GM18498 (cell line): ENCODE results near the gene TSPAN5.
"Not testable (repeated sequence)": the region's sequence is repeated elsewhere in the genome, so short reads cannot be mapped to it uniquely, and the experiment has no call there.

Experiments
- ATAC-seq: cut with Tn5 transposase; IDR thresholded peaks from one replicate; pipeline ENCODE4 v1.9.1; 2021; ENCODE audit warnings: mild to moderate bottlenecking, moderate library complexity; ENCODE audit not compliant: unreplicated experiment

The TSPAN5 gene

DNA sequence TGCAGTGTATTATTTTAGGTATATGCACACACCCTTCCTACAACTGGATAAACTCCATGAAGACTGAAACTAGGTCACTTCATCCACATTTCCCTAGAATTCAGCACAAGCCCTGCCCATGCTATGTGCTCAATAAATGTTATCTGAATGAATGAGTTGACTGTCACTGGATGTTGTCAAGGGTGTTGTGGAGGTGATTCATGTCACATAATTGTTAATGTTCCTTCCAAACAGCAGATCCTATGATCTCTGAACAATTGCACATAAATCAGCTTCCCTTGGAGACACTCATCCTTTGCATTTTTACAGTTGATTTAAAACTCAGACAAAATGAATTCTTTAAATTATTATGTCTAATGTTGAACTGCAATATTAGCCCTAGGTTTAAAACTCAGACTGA lies 154.7 kb downstream of the TSPAN5 start:
- no peak for ATAC-seq

GRCh38 chr4:98502624-98503023 lies 155.8 kb downstream of the TSPAN5 start:
- ATAC-seq: no peak

- ATAC-seq: no peak
These were observed 156.4 kb downstream of the TSPAN5 start for GRCh38 chr4:98502031-98502430.

DNA sequence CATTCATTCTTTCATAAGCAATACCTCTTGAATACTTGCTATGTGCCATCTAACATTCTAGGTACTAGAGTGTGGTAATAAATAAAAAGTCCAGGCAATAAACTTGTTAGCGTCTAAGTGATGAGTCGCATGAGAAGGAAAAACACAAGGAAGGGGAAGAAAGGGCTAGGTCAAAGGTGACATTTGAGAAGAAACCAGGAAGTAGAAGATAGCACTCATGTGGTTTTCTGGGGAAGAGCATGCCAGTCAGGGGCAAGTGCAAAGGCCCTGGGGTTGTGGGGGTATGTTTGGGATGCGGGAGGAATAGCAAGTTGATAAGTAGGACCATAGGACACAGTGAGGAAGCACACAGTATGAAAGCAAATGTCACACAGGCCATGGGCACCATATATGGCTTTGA lies 157.0 kb downstream of the TSPAN5 start:
- no peak for ATAC-seq

DNA sequence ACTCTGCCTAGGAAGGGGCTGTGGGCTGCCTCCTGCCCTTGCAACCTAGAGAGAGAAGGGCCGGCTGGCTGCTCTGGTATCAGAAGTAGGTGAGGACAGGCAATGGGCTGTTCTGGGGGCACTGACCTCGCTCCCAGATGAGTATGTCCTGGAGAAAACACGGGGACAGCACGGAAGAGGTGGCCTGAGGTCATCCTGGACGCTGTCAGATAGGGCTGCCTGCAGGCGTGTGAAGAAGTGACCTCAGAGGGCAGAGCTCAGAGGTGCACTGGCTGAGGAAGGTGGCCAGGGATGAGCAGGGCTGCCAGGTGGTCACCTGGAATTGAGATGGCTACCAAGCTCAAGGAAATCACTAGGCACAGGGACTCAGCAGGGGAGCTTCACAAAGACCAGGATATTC lies 159.6 kb downstream of the TSPAN5 start:
- no peak for ATAC-seq

- no peak for ATAC-seq
These were observed 162.1 kb downstream of the TSPAN5 start for GRCh38 chr4:98496152-98496845.

DNA sequence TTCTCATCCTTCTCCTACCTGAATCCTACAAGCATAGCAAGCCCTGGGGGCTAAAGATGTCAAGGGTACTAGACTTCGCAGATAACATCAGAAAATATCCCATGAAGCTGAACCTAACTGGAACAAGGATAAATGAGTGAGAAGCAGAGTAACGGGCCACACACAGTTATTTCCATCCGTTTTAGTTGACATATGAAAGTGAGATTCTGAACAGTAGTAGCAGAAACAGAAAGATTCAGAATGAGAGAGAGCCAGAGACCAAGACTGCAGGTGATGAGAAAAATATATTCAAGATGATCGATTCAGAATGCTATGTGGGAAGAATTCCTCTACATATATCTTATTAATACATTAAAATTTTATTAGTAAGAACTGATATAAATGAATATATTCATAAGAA lies 165.1 kb downstream of the TSPAN5 start:
- peak; percentile 87 for ATAC-seq

GRCh38 chr4:98491899-98492559 lies 166.4 kb downstream of the TSPAN5 start:
- ATAC-seq: no peak

- ATAC-seq: no peak
These were observed 168.2 kb downstream of the TSPAN5 start for GRCh38 chr4:98490251-98490650.

DNA sequence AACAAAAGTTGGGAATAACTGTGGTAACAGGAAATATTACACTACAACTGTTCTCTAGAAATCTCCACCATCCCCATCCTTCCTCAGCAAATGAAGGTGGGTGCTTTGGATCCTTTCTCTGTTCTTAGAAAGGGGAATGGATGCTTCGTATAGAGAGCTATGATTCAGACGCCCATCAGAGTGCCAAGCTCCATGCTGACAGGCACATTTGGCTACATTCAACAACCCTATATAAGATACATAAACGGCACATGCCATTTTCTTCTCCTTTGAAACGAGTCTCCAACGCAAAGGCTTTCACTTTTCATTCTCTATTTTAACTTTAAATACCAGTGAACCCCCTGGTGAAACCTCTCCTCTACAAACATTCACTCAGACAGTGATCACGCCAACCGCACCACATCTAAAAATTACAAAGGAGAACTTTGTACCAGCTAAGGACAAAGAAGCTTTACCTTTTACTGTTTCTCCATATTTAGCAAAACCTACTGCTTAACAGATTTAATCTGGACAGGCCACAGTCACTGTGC lies 172.5 kb downstream of the TSPAN5 start:
- ATAC-seq: no peak

DNA sequence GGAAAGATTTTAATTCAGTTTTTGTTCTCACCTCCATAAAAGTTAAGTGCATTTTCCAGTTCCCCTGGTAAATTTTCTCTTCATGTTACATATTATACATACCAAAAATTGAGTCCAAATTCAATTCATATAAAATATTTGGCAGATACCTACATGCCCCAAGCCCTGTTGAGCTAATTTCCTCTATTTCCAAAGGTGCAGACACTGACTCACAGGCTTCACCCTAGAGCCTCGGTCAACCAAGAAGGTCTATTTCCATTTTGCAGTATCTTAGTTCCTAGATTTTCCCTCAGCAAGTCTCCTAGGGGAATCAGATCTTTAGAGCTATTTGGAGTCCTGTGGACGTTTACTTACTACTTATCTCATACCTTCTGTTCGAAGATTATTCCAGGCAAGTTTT lies 174.4 kb downstream of the TSPAN5 start:
- no peak for ATAC-seq

DNA sequence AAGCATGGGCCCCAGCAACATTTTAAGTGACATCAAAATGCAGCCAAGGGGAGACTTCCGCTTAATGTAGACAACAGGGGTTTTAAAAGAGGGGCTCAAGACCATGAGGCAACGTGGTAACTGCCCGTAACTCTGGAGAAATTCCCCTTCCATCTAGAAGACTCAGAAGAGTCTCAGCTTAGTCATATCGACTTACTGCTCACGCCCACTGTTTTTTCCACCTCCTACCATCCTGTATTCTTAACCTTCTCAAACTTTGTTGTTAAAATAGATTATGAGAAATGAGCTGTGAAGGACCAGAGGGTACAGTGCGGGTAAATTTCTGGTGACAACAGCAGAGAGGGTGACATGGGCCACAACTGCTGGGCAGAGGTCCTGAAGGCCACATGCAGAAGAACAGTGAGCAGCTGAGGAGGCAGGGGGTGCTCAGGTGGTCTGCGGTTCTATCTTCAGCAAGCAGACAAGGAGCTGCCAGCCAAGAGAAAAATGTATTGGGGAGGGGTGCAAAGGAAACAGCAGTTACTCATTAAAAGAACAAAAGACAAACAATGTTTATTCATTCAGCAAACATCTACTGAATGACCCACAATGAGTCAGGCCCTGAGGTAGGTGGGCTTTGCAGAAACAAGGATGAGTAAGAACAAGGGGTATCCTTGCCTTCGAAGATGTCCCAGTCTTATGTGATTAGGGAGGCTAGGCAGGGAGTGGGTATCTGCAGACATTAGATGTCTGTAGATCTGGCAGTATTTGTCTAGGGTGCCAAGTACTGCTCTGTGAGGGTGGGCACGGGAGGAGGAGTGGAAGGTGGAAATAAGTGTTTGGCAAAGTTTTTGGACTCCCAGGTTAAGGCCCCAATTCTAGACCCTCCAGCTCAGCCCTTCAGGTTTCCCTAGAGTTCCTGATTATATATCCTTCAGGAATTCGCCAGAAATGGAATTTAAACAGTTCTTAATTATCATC lies 175.3 kb downstream of the TSPAN5 start:
- peak; percentile 83 for ATAC-seq

- ATAC-seq: peak; percentile 33
These were observed 175.9 kb downstream of the TSPAN5 start for GRCh38 chr4:98482503-98482846.

DNA sequence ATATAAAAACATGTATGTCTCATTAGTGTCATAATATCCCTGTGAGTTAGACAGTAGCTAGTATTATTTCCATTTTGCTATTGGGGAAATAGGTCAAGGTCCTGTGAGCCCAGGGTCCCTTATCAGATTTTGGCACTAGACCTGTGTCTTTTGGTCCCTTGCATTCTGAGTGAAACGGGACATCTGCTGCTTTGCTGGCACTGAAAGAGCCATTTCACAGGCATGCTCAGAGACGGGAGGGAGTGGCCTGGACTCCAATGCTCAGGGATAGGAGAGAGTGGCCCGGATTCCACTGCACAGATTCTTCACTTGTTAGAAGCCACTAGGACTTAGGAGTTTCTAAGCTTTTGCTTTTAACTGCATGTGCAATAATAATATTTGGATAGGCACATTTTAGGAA lies 177.2 kb downstream of the TSPAN5 start:
- no peak for ATAC-seq

- ATAC-seq: no peak
These were observed 177.9 kb downstream of the TSPAN5 start for GRCh38 chr4:98480535-98480934.

DNA sequence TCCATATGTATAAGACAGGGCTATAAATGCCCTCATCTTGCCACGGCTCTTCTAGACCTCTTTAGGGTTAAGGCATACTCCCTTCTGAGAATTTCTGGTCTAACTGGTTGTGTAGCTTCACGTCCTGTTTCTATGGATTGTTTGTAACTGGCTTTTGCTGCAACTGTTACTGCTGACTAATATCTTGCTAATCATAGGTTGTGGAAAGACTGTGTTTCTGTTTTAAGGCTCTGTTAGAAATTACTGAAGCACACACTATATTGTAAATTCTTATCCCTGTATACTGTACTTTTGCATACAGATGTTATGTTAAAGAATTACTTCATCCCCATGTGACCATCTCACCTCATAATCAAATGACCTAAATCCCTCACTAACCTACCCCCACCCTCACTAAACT lies 178.8 kb downstream of the TSPAN5 start:
- not testable (repeated sequence) for ATAC-seq

DNA sequence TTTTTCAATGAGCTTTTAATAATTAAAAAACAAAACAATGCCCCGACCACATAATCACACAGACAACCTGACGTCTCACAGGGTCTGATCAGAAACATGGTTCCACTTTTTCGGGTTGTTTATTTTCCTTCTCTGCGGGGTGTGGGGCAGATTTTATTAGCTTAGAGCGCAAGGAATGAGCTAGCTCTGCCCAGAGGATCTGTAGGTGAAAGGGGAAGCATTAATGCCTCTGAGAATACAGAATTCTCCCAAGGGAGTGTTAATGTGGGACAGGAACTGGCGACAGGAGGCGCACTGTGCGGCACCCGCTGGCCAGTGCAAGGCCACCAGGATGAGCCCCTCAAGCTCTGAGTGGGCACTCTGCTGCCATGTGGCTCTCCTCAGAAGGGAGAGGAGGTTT lies 181.5 kb downstream of the TSPAN5 start:
- ATAC-seq: no peak

DNA sequence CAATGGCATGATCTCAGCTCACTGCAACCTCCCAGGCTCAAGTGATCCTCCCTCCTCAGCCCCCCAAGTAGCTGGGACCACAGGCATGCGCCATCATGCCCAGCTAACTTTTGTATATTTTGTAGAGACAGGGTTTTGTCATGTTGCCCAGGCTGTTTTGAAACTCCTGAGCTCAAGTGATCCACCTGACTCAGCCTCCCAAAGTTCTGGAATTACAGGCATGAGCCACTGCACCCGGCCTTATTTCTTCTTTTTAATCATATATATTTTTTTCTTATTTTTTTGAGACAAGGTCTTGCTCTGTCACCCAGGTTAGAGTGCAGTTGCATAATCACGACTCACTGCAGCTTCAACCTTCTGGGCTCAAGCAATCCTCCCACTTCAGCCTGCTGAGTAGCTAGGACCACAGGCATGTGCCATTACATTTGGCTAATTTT lies 184.0 kb downstream of the TSPAN5 start:
- ATAC-seq: no peak

DNA sequence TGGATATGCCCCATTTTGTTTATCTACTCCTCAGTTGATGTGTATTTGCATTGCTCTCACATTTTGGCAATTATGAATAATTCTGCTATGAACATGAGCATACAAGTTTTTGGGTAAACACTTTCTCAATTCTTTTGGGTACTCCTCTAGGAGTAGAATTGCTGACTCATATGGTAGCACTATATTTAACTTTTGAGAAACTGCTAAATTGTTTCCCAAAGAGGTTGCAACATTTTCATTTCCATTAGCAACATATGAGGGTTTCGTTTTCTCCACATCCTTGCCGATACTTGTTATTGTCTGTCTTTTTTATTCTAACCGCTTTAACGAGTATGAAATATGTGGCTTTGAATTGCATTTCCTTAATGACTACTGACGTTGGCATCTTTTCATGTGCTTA lies 185.4 kb downstream of the TSPAN5 start:
- ATAC-seq: no peak

- no peak for ATAC-seq
These were observed 187.6 kb downstream of the TSPAN5 start for GRCh38 chr4:98470831-98471230.

- ATAC-seq: no peak
These were observed 188.0 kb downstream of the TSPAN5 start for GRCh38 chr4:98470366-98470765.
